Astrocyte (in vitro differentiated cells and primary cell): ENCODE data around the gene SSBP2. TPM values are rescaled to one million over a fixed set of nuclear protein-coding genes. Genes with fewer than 3 reads are reported as not detected.

ENCODE experiments used
- DNase-seq: peaks from one replicate; pipeline ENCODE4 v3.0.0-alpha.2; 2010; ENCODE audit warnings: low read depth
- FAIRE-seq: peaks from 2 replicates; lab custom pipeline; 2011; peaks lifted over from hg19 to GRCh38; lab: Jason Lieb, UNC
- H2AFZ ChIP-seq: 2 replicates; pipeline ENCODE4 v1.6.0; 2012; ENCODE audit warnings: low read depth, low read length, inconsistent platforms
- H3K27ac ChIP-seq: 2 replicates; pipeline ENCODE4 v1.5.1; 2011; ENCODE audit warnings: low read depth, low read length, inconsistent platforms
- H3K27me3 ChIP-seq: 2 replicates; pipeline ENCODE4 v1.6.0; 2011; ENCODE audit warnings: low read length, inconsistent platforms; ENCODE audit not compliant: insufficient read depth
- H3K36me3 ChIP-seq: 2 replicates; pipeline ENCODE4 v1.5.1; 2011; ENCODE audit warnings: low read length, inconsistent platforms; ENCODE audit not compliant: insufficient read depth
- H3K4me1 ChIP-seq: 2 replicates; pipeline ENCODE4 v1.5.1; 2011; ENCODE audit warnings: low read length, inconsistent platforms; ENCODE audit not compliant: insufficient read depth
- H3K4me2 ChIP-seq: 2 replicates; pipeline ENCODE4 v1.6.0; 2012; ENCODE audit warnings: low read length, inconsistent platforms
- H3K4me3 ChIP-seq: 2 replicates; pipeline ENCODE4 v1.5.1; 2011; ENCODE audit warnings: low read depth, mild to moderate bottlenecking, low read length, inconsistent platforms; ENCODE audit not compliant: insufficient read depth
- H3K79me2 ChIP-seq: 2 replicates; pipeline ENCODE4 v1.6.0; 2012; ENCODE audit warnings: mild to moderate bottlenecking, low read length, inconsistent platforms; ENCODE audit not compliant: insufficient read depth
- H3K9ac ChIP-seq: 2 replicates; pipeline ENCODE4 v1.6.0; 2012; ENCODE audit warnings: mild to moderate bottlenecking, low read length, inconsistent platforms
- H3K9me3 ChIP-seq: 2 replicates; pipeline ENCODE4 v1.5.1; 2012; ENCODE audit warnings: low read depth, mild to moderate bottlenecking, low read length, inconsistent platforms; ENCODE audit not compliant: insufficient read depth
- H4K20me1 ChIP-seq: 2 replicates; pipeline ENCODE4 v1.6.0; 2012; ENCODE audit warnings: low read length, inconsistent platforms; ENCODE audit not compliant: insufficient read depth
- H3K27ac Mint-ChIP-seq: one replicate; pipeline ENCODE4 v1.8.0; 2021; ENCODE audit warnings: mild to moderate bottlenecking, mixed read lengths; ENCODE audit not compliant: unreplicated experiment
- H3K27me3 Mint-ChIP-seq: one replicate; pipeline ENCODE4 v1.8.0; 2021; ENCODE audit warnings: low read depth, mixed read lengths; ENCODE audit not compliant: unreplicated experiment
- H3K36me3 Mint-ChIP-seq: one replicate; pipeline ENCODE4 v1.8.0; 2021; ENCODE audit warnings: low read depth, mixed read lengths; ENCODE audit not compliant: unreplicated experiment
- H3K4me1 Mint-ChIP-seq: one replicate; pipeline ENCODE4 v1.8.0; 2021; ENCODE audit warnings: low read depth, mixed read lengths; ENCODE audit not compliant: unreplicated experiment
- H3K4me3 Mint-ChIP-seq: one replicate; pipeline ENCODE4 v1.8.0; 2021; ENCODE audit warnings: mild to moderate bottlenecking, moderate library complexity, mixed read lengths; ENCODE audit not compliant: unreplicated experiment
- H3K9me3 Mint-ChIP-seq: one replicate; pipeline ENCODE4 v1.8.0; 2021; ENCODE audit warnings: mild to moderate bottlenecking, mixed read lengths; ENCODE audit not compliant: unreplicated experiment
- EZH2 ChIP-seq: IDR thresholded peaks from 2 replicates; pipeline ENCODE4 v1.6.1; 2012; ENCODE audit warnings: mild to moderate bottlenecking, low read length, inconsistent platforms; ENCODE audit not compliant: insufficient read depth
- total RNA-seq: library from RNA; stranded (reverse); gene quantifications from 2 replicates; pipeline ENCODE4 v1.2.1, GENCODE V29; 2021
- TF ChIP-seq, protein P1 (sequence below): IDR thresholded peaks from 2 replicates; pipeline ENCODE4 v1.5.1; 2011; ENCODE audit warnings: low read depth, mild to moderate bottlenecking, inconsistent platforms, low read length, moderate library complexity; ENCODE audit not compliant: insufficient read depth

The SSBP2 gene
- total RNA-seq, 1 donor from 2014 or later = 59.8 TPM

DNA sequence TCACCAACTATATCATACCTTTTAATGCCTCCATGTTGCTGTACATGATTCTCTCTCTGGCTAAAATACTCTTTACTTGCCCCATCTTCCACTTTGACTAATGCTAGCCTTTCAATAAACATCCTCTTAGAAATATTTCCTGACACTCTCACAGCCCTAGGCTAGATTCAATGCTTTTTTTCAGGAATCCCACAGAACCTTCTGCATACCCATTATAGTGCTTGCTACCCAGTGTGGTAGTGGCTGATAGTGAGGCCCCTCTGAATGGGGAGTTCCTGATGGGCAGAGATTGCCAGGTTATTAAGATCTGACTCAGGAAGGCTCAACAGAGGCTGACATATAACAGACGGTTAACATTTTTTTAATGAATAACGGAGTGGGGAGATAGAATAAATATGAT, 11.6 kb downstream of the SSBP2 start:
- TF ChIP-seq, protein P1, sequence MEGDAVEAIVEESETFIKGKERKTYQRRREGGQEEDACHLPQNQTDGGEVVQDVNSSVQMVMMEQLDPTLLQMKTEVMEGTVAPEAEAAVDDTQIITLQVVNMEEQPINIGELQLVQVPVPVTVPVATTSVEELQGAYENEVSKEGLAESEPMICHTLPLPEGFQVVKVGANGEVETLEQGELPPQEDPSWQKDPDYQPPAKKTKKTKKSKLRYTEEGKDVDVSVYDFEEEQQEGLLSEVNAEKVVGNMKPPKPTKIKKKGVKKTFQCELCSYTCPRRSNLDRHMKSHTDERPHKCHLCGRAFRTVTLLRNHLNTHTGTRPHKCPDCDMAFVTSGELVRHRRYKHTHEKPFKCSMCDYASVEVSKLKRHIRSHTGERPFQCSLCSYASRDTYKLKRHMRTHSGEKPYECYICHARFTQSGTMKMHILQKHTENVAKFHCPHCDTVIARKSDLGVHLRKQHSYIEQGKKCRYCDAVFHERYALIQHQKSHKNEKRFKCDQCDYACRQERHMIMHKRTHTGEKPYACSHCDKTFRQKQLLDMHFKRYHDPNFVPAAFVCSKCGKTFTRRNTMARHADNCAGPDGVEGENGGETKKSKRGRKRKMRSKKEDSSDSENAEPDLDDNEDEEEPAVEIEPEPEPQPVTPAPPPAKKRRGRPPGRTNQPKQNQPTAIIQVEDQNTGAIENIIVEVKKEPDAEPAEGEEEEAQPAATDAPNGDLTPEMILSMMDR = no peak
- no peak for TF ChIP-seq EZH2
- FAIRE-seq (no peak), DNase-seq (no peak)
- Mint-ChIP-seq H3K4me3 (no peak overlapping the region), H3K9me3 (no peaks in the 10 kb centered on the region), H3K27me3 (no peaks in the 10 kb centered on the region), H3K4me1 (no peaks in the 10 kb centered on the region), H3K36me3 (peaks cover 4% of the 10 kb centered on the region), H3K27ac (no peak overlapping the region)
- Histone ChIP-seq H3K4me2 (no peak overlapping the region), H3K36me3 (no peaks in the 10 kb centered on the region), H2AFZ (no peak overlapping the region), H3K27ac (no peak overlapping the region), H3K79me2 (peaks cover 8% of the 10 kb centered on the region), H3K9me3 (no peaks in the 10 kb centered on the region), H3K27me3 (no peaks in the 10 kb centered on the region), H3K4me1 (no peaks in the 10 kb centered on the region), H3K4me3 (no peak overlapping the region), H3K9ac (no peak overlapping the region), H4K20me1 (no peaks in the 10 kb centered on the region)

GRCh38 chr5:81729276-81729675, 21.6 kb downstream of the SSBP2 start:
- no peaks in the 10 kb centered on the region for H3K9me3 ChIP-seq
- Mint-ChIP-seq H3K36me3 (no peaks in the 10 kb centered on the region), H3K4me1 (peaks cover 13% of the 10 kb centered on the region), H3K27me3 (no peaks in the 10 kb centered on the region), H3K27ac (no peak overlapping the region), H3K4me3 (no peak overlapping the region), H3K9me3 (no peaks in the 10 kb centered on the region)
- no peak overlapping the region for H2AFZ ChIP-seq
- peaks cover 2% of the 10 kb centered on the region for H3K79me2 ChIP-seq
- H3K27ac ChIP-seq = no peak overlapping the region
- H3K4me2 ChIP-seq = no peak overlapping the region
- TF ChIP-seq EZH2 = no peak
- TF ChIP-seq, protein P1 = no peak
- no peaks in the 10 kb centered on the region for H3K4me1 ChIP-seq
- FAIRE-seq (no peak), DNase-seq (no peak)
- no peaks in the 10 kb centered on the region for H3K27me3 ChIP-seq
- H3K36me3 ChIP-seq = no peaks in the 10 kb centered on the region
- no peak overlapping the region for H3K9ac ChIP-seq
- H3K4me3 ChIP-seq = no peak overlapping the region
- peaks cover 3% of the 10 kb centered on the region for H4K20me1 ChIP-seq

DNA sequence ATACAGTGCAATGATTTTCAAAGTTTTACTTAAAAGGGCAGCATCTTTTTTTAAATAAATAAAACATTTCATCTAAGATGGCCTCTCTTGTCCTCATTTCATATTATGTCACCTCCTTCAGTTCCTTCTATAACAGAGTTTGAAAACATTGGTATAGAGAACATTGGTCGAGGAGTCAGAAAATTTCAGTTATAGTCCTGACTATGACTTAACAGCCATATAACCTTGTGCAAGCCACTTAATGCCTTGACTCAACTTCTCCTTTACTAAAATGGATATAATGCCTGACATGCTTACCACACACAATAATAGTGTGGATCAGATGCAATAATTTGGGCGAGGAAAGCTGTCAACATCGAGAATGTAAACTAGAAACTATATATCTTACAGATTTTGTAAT, 22.6 kb downstream of the SSBP2 start:
- no peaks in the 10 kb centered on the region for H3K27me3 Mint-ChIP-seq
- FAIRE-seq = peak; percentile 34
- no peaks in the 10 kb centered on the region for H3K36me3 Mint-ChIP-seq

More for the DNA sequence above, 22.6 kb downstream of the SSBP2 start:
- peaks cover 3% of the 10 kb centered on the region for H4K20me1 ChIP-seq
- H3K27me3 ChIP-seq = no peaks in the 10 kb centered on the region
- no peak overlapping the region for H3K4me2 ChIP-seq
- Mint-ChIP-seq H3K27ac (no peak overlapping the region), H3K4me1 (peaks cover 13% of the 10 kb centered on the region), H3K9me3 (no peaks in the 10 kb centered on the region), H3K4me3 (no peak overlapping the region)
- H2AFZ ChIP-seq = no peak overlapping the region
- TF ChIP-seq, protein P1 = no peak
- no peak for TF ChIP-seq EZH2
- DNase-seq = no peak
- no peaks in the 10 kb centered on the region for H3K9me3 ChIP-seq
- peaks cover 2% of the 10 kb centered on the region for H3K79me2 ChIP-seq
- H3K36me3 ChIP-seq = no peaks in the 10 kb centered on the region
- H3K4me3 ChIP-seq = no peak overlapping the region
- no peaks in the 10 kb centered on the region for H3K4me1 ChIP-seq
- H3K9ac ChIP-seq = no peak overlapping the region
- no peak overlapping the region for H3K27ac ChIP-seq
